ENCODE measurements around the gene ZNF536.

DNA sequence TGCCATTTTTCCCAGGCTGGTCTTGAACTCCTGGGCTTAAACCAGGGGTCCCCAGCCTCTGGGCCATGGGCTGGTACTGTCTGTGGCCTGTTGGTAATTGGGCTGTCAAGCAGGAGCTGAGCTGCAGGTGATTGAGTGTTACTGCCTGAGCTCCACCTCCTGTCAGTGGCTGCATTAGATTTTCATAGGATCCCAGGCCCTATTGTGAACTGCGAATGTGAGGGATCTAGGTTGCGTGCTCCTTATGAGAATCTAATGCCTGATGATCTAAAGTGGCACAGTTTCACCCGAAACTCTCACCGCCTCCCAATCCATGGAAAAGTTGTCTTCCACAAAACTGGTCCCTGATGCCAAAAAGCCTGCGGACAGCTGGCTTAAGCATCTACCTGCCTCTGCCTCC is 16.6 kb upstream of the ZNF536 start:
- TF ChIP-seq EZH2 (IDR thresholded peaks at IDR 0.05; ENCODE audit: low read length, unreplicated experiment), result no peak
- TF ChIP-seq, protein P1, sequence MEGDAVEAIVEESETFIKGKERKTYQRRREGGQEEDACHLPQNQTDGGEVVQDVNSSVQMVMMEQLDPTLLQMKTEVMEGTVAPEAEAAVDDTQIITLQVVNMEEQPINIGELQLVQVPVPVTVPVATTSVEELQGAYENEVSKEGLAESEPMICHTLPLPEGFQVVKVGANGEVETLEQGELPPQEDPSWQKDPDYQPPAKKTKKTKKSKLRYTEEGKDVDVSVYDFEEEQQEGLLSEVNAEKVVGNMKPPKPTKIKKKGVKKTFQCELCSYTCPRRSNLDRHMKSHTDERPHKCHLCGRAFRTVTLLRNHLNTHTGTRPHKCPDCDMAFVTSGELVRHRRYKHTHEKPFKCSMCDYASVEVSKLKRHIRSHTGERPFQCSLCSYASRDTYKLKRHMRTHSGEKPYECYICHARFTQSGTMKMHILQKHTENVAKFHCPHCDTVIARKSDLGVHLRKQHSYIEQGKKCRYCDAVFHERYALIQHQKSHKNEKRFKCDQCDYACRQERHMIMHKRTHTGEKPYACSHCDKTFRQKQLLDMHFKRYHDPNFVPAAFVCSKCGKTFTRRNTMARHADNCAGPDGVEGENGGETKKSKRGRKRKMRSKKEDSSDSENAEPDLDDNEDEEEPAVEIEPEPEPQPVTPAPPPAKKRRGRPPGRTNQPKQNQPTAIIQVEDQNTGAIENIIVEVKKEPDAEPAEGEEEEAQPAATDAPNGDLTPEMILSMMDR (conservative IDR thresholded peaks at IDR 0.05; ENCODE audit: low read depth, low read length), result no peak
